ENCODE data around the gene BAD.

The BAD gene

DNA sequence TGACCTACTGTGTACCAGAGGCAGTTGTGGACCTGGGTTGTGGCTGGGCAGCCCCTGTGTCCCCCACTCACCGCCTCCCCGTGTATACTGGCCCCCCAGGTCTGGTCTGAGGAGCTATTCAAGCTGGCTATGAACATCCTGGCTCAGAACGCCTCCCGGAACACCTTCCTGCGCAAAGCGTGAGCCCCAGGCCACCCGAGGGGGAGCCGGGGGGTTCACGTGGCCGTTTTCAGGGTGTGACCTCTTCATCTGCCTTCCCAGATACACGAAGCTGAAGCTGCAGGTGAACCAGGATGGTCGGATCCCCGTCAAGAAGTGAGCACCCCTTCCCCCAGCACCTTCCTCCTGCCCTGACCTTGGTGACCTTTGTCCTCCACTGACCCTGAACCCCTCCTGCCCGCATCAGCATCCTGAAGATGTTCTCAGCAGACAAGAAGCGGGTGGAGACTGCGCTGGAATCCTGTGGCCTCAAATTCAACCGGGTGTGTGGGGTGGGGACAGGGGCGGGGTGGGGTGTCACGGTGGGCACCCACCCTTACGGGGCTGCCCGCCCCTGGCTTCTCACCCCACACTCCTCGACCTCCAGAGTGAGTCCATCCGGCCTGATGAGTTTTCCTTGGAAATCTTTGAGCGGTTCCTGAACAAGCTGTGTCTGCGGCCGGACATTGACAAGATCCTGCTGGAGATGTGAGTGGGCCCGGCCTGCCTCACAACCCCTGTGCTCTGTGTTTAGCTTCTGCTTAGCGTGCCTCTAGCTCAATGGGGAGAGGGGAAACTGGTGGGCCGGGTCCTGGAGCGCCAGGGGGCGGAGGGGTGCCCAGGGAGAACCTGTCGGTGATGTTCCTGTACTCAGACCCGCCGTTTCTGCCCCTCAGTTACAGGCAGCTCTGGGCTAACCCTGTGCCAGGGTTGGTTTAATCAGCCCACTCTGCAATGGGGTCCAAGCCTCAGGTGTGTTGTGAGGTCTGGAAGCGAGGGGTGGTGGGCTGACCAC is 29.0 kb downstream of the BAD start:
- no peak for DNase-seq (ENCODE audit: extremely low spot score)
- CTCF ChIA-PET, result interaction anchor here (0.7 to 3.2 kb wide), 5 partner anchors 9 to 51 kb away, joined by 3 to 11 read pairs (median 4); partner anchors contain the start of gene ESRRA

DNA sequence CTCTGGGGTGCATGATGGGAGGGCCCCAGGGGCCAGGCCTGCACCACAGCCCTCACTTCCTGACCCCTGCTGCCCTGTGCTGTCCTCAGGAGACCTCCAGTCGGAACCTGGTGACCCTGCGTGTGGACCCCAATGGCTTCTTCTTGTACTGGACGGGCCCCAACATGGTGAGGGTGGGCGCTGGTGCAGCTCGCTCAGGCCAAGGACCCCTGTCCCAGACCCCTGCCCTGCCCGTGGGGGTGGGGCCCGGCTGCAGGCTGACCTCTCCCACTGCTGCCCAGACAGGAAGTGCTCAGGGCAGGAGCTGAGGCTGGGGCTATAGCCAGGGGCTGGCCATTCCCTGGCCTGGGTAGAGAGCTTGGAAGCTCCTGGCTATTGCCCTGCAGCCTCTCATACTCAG is 30.1 kb downstream of the BAD start:
- POLR2A ChIA-PET, result no interaction called here
- TF ChIP-seq, protein P1, sequence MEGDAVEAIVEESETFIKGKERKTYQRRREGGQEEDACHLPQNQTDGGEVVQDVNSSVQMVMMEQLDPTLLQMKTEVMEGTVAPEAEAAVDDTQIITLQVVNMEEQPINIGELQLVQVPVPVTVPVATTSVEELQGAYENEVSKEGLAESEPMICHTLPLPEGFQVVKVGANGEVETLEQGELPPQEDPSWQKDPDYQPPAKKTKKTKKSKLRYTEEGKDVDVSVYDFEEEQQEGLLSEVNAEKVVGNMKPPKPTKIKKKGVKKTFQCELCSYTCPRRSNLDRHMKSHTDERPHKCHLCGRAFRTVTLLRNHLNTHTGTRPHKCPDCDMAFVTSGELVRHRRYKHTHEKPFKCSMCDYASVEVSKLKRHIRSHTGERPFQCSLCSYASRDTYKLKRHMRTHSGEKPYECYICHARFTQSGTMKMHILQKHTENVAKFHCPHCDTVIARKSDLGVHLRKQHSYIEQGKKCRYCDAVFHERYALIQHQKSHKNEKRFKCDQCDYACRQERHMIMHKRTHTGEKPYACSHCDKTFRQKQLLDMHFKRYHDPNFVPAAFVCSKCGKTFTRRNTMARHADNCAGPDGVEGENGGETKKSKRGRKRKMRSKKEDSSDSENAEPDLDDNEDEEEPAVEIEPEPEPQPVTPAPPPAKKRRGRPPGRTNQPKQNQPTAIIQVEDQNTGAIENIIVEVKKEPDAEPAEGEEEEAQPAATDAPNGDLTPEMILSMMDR (IDR thresholded peaks at IDR 0.05; ENCODE audit: control extremely low read depth, extremely low read depth, low read depth, missing control alignments), result no peak
- CTCF ChIA-PET, result interaction anchor here (1.2 to 3.2 kb wide), 4 partner anchors 9 to 51 kb away, joined by 3 to 11 read pairs (median 6); partner anchors contain the start of gene ESRRA
- DNase-seq (ENCODE audit: extremely low spot score), result no peak

More for the DNA sequence above, 29.0 kb downstream of the BAD start:
- TF ChIP-seq, protein P1 (IDR thresholded peaks at IDR 0.05; ENCODE audit: control extremely low read depth, extremely low read depth, low read depth, missing control alignments), result no peak
- POLR2A ChIA-PET, result interaction anchor here (0.6 kb wide), 1 partner anchor 12 kb away, joined by 5 read pairs; no protein-coding TSS in a partner anchor

DNA sequence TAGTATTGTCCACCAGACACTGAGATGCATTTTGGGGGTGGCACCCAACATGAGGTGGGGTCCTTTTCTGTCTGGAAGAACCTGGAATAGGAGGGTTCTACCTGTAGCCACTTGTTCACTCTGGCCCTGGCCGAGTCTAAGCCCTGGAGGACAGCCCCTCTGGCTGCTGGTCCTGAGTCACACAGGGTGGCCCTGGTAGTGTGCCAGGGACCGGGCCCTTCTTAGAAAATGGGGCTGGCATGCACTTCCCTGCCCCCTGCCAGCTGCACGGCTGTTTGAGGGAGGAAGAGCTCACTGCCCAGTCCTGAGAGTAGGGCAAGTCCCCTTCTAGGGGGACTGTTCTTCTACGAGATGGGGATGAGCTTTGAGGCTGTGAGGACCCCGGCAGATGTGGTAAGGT is 31.0 kb downstream of the BAD start:
- POLR2A ChIA-PET, result interaction anchor here (0.6 kb wide), 1 partner anchor 75 kb away, joined by 4 read pairs; no protein-coding TSS in a partner anchor

DNA sequence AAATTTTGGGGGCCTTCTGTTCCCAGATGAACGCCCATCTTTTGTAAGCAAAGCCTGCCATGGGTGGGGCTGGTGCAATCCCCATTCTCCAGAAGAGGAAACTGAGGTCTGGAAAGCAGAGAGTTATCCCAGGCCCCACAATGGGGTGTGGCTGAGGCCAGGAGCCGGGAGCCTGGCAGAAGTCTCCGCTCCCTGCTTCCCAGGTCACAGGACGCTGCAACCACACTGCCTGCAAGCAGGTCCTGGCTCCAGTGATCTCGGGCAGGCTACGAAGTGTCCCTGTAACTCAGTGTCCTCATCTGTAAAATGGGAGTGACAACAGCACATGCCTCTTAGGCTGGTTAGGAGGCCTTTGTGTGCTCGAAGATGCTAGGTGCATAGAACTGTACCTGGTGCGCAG is 31.4 kb downstream of the BAD start:
- TF ChIP-seq, protein P1 (IDR thresholded peaks at IDR 0.05; ENCODE audit: control extremely low read depth, extremely low read depth, low read depth, missing control alignments), result no peak
- DNase-seq (ENCODE audit: extremely low spot score), result no peak
- CTCF ChIA-PET, result interaction anchor here (1.4 to 4.6 kb wide), 6 partner anchors 12 to 51 kb away, joined by 4 to 134 read pairs (median 10); partner anchors contain the start of gene FERMT3
- POLR2A ChIA-PET, result no interaction called here

More for the DNA sequence above, 31.0 kb downstream of the BAD start:
- TF ChIP-seq, protein P1 (IDR thresholded peaks at IDR 0.05; ENCODE audit: control extremely low read depth, extremely low read depth, low read depth, missing control alignments), result no peak
- CTCF ChIA-PET, result interaction anchor here (1.2 to 3.2 kb wide), 3 partner anchors 10 to 48 kb away, joined by 3 to 11 read pairs (median 4); no protein-coding TSS in a partner anchor
- no peak for DNase-seq (ENCODE audit: extremely low spot score)

DNA sequence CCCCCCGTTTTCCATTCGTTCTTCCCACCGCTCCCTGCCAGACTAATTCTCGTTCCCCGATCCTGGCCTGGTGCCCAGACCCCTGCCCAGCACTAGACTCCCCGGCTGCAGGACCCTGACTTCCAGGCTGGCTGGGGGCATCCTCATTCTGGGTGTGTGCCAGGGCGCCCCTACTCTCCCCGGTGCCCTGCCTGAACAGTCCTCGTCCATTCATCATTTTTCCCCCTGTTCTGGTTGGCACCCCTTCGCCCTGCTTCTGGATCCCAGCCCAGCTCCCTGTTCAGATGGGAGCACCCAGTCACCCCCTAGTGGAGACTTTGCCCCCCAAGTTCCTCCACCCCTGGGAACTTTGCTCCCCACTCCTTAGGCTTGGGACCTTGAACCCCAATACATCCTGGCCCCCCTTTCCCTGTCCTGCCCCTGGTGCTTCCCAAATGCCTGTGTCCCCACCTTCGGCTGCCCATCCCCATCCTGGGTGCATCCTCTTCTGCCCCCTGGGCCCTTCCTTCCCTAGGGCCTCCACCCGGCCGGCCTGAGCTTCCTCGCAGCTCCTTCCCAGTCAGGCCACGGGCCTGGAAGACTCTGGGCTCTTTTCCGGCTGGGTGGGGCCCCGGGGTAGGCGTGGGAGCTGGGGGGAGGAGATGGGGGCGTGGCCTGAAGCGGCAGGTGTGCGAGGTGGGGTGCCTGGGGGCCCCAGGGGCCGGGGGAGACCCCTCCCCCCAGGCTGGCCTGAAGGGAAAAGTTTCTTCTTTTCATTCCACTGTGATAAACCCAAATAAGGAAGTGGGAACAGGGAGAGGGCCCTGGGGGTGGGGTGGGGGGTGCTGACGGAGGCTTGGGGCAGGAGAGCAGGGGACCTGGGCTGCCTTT is 32.2 kb downstream of the BAD start:
- peak; percentile 50 for DNase-seq (ENCODE audit: extremely low spot score)
- CTCF ChIA-PET, result interaction anchor here (0.8 to 4.6 kb wide), 15 partner anchors 8 to 65 kb away, joined by 3 to 134 read pairs (median 4); partner anchors contain the start of genes BAD, CATSPERZ, FERMT3 and FKBP2
- POLR2A ChIA-PET, result interaction anchor here (0.9 to 1.3 kb wide), 2 partner anchors 11 to 19 kb away, joined by 3 to 4 read pairs; no protein-coding TSS in a partner anchor
- TF ChIP-seq, protein P1 (IDR thresholded peaks at IDR 0.05; ENCODE audit: control extremely low read depth, extremely low read depth, low read depth, missing control alignments), result peak; percentile 31

Measured in GM10248 (cell line).